PC-9 (cell line): ENCODE results near the gene USP21. TPM values are rescaled to one million over a fixed set of nuclear protein-coding genes. Genes with fewer than 3 reads are reported as not detected.

Source experiments
- BruUV-seq: library from RNA; stranded (reverse); fragments of 400-500 nt; replicated peaks from 2 replicates; lab custom pipeline; 2021; lab: Mats Ljungman, UMichigan
- CTCF ChIA-PET: fragments of 300-600 bp; sonication (Branson Sonifier 250); formaldehyde crosslinking; loops from one replicate; lab custom pipeline; 2022; ENCODE audit warnings: antibody characterized with exemption; lab: Charles Lee
- POLR2A ChIA-PET: fragments of 300-600 bp; sonication (Branson Sonifier 250); formaldehyde crosslinking; loops from one replicate; lab custom pipeline; 2022; ENCODE audit warnings: antibody characterized with exemption; ENCODE audit not compliant: unreplicated experiment; lab: Charles Lee
- DNase-seq, 2 experiments: peaks; one replicate each; pipeline versions ENCODE4 v3.0.0 to v3.0.0-alpha.2; 2015 to 2022; ENCODE audit warnings: mixed read lengths in 1 of 2
- H2AFZ ChIP-seq: fragments of 200-600 bp; sonication (generic); 2 replicates; pipeline ENCODE4 v1.8.1; 2017; ENCODE audit warnings: antibody characterized with exemption
- H3F3A ChIP-seq: fragments of 200-600 bp; sonication (generic); 2 replicates; pipeline ENCODE4 v1.8.1; 2017; ENCODE audit warnings: antibody characterized with exemption, mild to moderate bottlenecking, low read depth; ENCODE audit not compliant: insufficient read depth
- H3K27ac ChIP-seq: fragments of 200-600 bp; sonication (generic); 2 replicates; pipeline ENCODE4 v1.6.1; 2016; ENCODE audit warnings: mixed run types
- H3K27me3 ChIP-seq: fragments of 200-600 bp; sonication (generic); 2 replicates; pipeline ENCODE4 v1.6.1; 2016; ENCODE audit warnings: low read depth, mixed run types; ENCODE audit not compliant: insufficient read depth
- H3K36me3 ChIP-seq: fragments of 200-600 bp; sonication (generic); 2 replicates; pipeline ENCODE4 v1.6.1; 2016; ENCODE audit warnings: low read depth, mixed run types
- H3K4me1 ChIP-seq: fragments of 200-600 bp; sonication (generic); replicated peaks from 2 replicates; pipeline ENCODE4 v1.6.1; 2016; ENCODE audit warnings: mixed run types; ENCODE audit not compliant: insufficient read depth
- H3K4me2 ChIP-seq: fragments of 200-600 bp; sonication (generic); 2 replicates; pipeline ENCODE4 v1.6.1; 2017; ENCODE audit warnings: mixed run types
- H3K4me3 ChIP-seq: fragments of 200-600 bp; sonication (generic); 2 replicates; pipeline ENCODE4 v1.6.1; 2016; ENCODE audit warnings: mixed run types
- H3K79me2 ChIP-seq: fragments of 200-600 bp; sonication (generic); 2 replicates; pipeline ENCODE4 v1.6.1; 2017; ENCODE audit warnings: low read depth, mixed run types
- H3K9me2 ChIP-seq: fragments of 200-600 bp; sonication (generic); 2 replicates; pipeline ENCODE4 v1.8.1; 2017; ENCODE audit warnings: mild to moderate bottlenecking; ENCODE audit not compliant: insufficient read depth
- H3K9me3 ChIP-seq: fragments of 200-600 bp; sonication (generic); 2 replicates; pipeline ENCODE4 v1.8.1; 2016; ENCODE audit warnings: low read depth; ENCODE audit not compliant: insufficient read depth
- H4K20me1 ChIP-seq: fragments of 200-600 bp; sonication (generic); 2 replicates; pipeline ENCODE4 v1.8.1; 2017; ENCODE audit not compliant: insufficient read depth
- EZH2 ChIP-seq: fragments of 200-600 bp; sonication (generic); IDR thresholded peaks from 2 replicates; pipeline ENCODE4 v1.8.0; 2017; ENCODE audit warnings: antibody characterized with exemption, low read depth
- intact Hi-C: fragments of 100-400 bp; cut with micrococcal nuclease; formaldehyde crosslinking; loops from one replicate; pipeline ENCODE4 v1.10.0; 2022; ENCODE audit not compliant: unreplicated experiment
- total RNA-seq: library from RNA; stranded (reverse); gene quantifications from 2 replicates; pipeline ENCODE4 v1.2.3, GENCODE V29; 2021
- TF ChIP-seq, protein P1 (sequence below): fragments of 200-600 bp; sonication (generic); conservative IDR thresholded peaks from 2 replicates; pipeline ENCODE4 v1.6.1; 2017; ENCODE audit warnings: mixed run types, antibody characterized with exemption, mild to moderate bottlenecking, moderate library complexity

USP21 gene
- total RNA-seq, 1 experiment from 2014 or later: 34.8 TPM

DNA sequence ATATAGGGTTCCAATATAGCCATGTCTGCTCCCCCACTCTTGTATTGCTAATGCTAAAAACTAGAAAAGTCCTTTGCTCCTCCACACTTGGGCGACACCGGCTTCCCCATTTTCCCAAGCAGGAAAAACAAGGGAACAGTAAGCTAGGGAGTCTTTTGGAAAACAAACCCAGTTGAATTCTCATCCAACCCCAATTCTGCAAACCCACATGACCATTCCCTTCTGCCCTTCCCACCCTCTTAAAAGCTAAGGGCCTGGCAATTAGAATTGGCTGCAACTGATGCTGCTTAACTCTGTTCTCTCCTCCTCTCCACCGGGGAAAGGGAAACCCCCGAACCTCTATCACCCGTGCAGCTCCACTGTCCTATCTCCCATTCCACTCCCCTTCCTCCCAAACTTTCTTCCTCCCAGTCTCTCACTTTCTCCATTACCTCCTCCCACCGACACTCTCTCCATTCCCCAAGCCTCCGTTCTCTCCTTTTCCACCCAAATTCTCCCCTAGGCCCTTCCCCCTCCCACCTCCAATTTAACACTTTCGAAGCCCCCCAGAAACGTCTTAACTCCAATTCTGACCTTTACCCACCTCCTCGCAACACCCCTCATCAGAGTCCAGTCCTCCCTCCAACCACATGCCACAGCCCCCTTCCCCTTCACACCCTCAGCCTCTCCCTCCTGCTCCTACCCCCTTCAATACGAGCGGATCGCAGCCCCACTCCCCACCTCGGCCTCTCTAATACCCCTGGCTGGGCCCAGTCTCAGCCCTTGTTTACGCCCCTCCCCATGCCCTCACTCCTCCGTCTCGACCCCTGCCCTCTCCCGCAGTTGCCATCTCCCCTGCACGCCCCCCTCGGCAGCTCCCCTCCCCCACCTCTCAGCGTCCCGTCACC lies 27.5 kb upstream of the USP21 start:
- Histone ChIP-seq H3K4me2 (peak overlapping the region; percentile 84), H3K9me3 (no peaks in the 10 kb centered on the region), H3K36me3 (0 out of 2 replicates have a peak, but pooled peaks cover 16% of the 10 kb centered on the region), H3K4me1 (peaks cover 31% of the 10 kb centered on the region), H3K9me2 (no peaks in the 10 kb centered on the region), H3K79me2 (peaks cover 49% of the 10 kb centered on the region), H3F3A (peaks cover 62% of the 10 kb centered on the region), H2AFZ (peak overlapping the region; percentile 90), H3K27me3 (no peaks in the 10 kb centered on the region), H4K20me1 (no peaks in the 10 kb centered on the region; the same call in 1 of the 2 replicates), H3K4me3 (peak overlapping the region; percentile 66), H3K27ac (peak overlapping the region; percentile 91)
- intact Hi-C loops: loop anchor here (2.0 to 10.0 kb wide), 2 partner anchors 33 to 137 kb away; partner anchors contain the start of gene KLHDC9
- no peak for DNase-seq
- no TSS peak for BruUV-seq
- CTCF ChIA-PET: no interaction called here
- TF ChIP-seq EZH2: no peak
- TF ChIP-seq, protein P1, sequence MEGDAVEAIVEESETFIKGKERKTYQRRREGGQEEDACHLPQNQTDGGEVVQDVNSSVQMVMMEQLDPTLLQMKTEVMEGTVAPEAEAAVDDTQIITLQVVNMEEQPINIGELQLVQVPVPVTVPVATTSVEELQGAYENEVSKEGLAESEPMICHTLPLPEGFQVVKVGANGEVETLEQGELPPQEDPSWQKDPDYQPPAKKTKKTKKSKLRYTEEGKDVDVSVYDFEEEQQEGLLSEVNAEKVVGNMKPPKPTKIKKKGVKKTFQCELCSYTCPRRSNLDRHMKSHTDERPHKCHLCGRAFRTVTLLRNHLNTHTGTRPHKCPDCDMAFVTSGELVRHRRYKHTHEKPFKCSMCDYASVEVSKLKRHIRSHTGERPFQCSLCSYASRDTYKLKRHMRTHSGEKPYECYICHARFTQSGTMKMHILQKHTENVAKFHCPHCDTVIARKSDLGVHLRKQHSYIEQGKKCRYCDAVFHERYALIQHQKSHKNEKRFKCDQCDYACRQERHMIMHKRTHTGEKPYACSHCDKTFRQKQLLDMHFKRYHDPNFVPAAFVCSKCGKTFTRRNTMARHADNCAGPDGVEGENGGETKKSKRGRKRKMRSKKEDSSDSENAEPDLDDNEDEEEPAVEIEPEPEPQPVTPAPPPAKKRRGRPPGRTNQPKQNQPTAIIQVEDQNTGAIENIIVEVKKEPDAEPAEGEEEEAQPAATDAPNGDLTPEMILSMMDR: no peak
- POLR2A ChIA-PET: interaction anchor here (0.5 to 0.7 kb wide), 3 partner anchors 39 to 104 kb away, joined by 4 to 24 read pairs (median 6); no protein-coding TSS in a partner anchor

DNA sequence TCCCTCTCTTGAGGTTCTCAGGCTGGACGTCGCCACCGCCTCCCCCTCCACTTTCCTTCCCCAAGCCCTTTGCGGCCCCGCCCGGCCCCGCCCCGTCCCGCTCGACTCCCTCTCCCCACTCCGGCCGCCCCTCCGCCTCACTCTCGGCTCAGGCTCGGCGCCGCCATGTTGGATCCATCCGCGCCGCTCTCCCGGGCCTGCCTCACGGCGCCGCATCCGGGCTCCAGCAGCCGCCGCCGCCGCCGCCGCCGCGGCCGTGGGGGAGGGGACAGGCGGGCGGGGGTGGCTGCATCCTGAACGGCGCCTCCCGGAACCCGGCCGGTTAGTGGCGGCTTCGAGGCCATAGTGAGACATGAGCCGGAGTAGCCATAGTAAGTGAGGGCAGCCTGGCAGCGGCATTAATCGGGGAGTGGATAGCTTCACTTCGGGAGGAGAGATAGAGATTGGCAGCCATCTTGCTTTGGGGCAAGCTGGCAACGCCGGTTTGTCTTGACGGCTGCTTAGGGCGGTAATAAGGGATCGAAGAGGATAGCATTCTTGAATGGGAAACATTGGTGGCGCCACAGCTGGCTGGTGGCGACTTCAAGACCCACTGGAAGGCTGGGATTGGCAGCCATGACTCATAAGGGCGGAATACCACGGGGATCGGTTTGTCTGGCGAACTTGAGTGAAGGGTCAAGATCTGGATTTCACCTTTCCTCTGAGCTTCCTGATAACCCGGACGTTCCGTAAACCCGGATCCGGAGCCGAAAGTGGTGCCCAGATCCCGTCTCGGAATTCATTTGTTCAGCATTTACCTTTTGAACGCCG lies 26.7 kb upstream of the USP21 start, which contains the start of gene DEDD:
TSS of gene DEDD (minus strand) at position 258 of the 810 bp plus-strand sequence. CDS start 8,205 bp downstream, outside the sequence.
- peak within 1 kb of the TSS; percentile 66 for H3K4me3 ChIP-seq
- no peak for TF ChIP-seq EZH2
- TF ChIP-seq, protein P1: no peak
- intact Hi-C loops: loop anchor here (1.0 to 10.0 kb wide), 3 partner anchors 34 to 138 kb away; partner anchors contain the start of genes B4GALT3 and KLHDC9
- H3K79me2 ChIP-seq: peaks cover 49% of the 10 kb centered on the region
- H4K20me1 ChIP-seq: no peaks in the 10 kb centered on the region; the same call in 1 of the 2 replicates
- H3K4me2 ChIP-seq: peak within 1 kb of the TSS; percentile 84
- no peaks in the 10 kb centered on the region for H3K9me2 ChIP-seq
- CTCF ChIA-PET: interaction anchor here (0.7 kb wide), 1 partner anchor 29 kb away, joined by 3 read pairs; no protein-coding TSS in a partner anchor
- peaks cover 33% of the 10 kb centered on the region for H3K4me1 ChIP-seq
- peak within 1 kb of the TSS; percentile 91 for H3K27ac ChIP-seq
- no peaks in the 10 kb centered on the region for H3K27me3 ChIP-seq
- H3F3A ChIP-seq: peaks cover 62% of the 10 kb centered on the region
- DNase-seq: peak; percentile 84 to 92
- H3K36me3 ChIP-seq: 0 out of 2 replicates have a peak, but pooled peaks cover 11% of the 10 kb centered on the region
- peak within 1 kb of the TSS; percentile 90 for H2AFZ ChIP-seq
- H3K9me3 ChIP-seq: no peaks in the 10 kb centered on the region
- TSS peak; percentile 59 for BruUV-seq
- POLR2A ChIA-PET: interaction anchor here (0.6 to 0.7 kb wide), 5 partner anchors 12 to 98 kb away, joined by 3 to 6 read pairs (median 5); partner anchors contain the start of genes B4GALT3 and TOMM40L
